Measurements from ENCODE around the gene PRKCZ.

Gene PRKCZ

GRCh38 chr1:2232255-2232915 is 182.2 kb downstream of the PRKCZ start:
- Histone ChIP-seq H3K27ac (peak overlapping the region; percentile 96), H3K36me3 (no peaks in the 10 kb centered on the region), H3K4me3 (ENCODE audit: low read depth in 1 of 2, low read length in 1 of 2) (peak overlapping the region; percentile 85 to 97), H3K4me1 (ENCODE audit: control insufficient read depth in 1 of 2, insufficient read depth in 1 of 2, low read depth in 1 of 2, low read length in 1 of 2) (peaks cover 84 to 85% of the 10 kb centered on the region in 2 experiments), H3K9me3 (no peaks in the 10 kb centered on the region), H3K27me3 (no peaks in the 10 kb centered on the region)
- TF ChIP-seq CTCF (IDR thresholded peaks at IDR 0.05), result no peak

GRCh38 chr1:2232916-2233438 is 182.8 kb downstream of the PRKCZ start:
- Histone ChIP-seq H3K4me1 (ENCODE audit: control insufficient read depth in 1 of 2, insufficient read depth in 1 of 2, low read depth in 1 of 2, low read length in 1 of 2) (peaks cover 86 to 91% of the 10 kb centered on the region in 2 experiments), H3K9me3 (no peaks in the 10 kb centered on the region), H3K36me3 (no peaks in the 10 kb centered on the region), H3K4me3 (ENCODE audit: low read depth in 1 of 2, low read length in 1 of 2) (peak overlapping the region; percentile 85 to 97), H3K27ac (peak overlapping the region; percentile 96), H3K27me3 (no peaks in the 10 kb centered on the region)
- TF ChIP-seq CTCF (IDR thresholded peaks at IDR 0.05), result no peak

- TF ChIP-seq CTCF (IDR thresholded peaks at IDR 0.05), result no peak
- Histone ChIP-seq H3K27ac (peak overlapping the region; percentile 96), H3K27me3 (no peaks in the 10 kb centered on the region), H3K4me1 (ENCODE audit: control insufficient read depth in 1 of 2, insufficient read depth in 1 of 2, low read depth in 1 of 2, low read length in 1 of 2) (peaks cover 88 to 96% of the 10 kb centered on the region in 2 experiments), H3K36me3 (no peaks in the 10 kb centered on the region), H3K4me3 (ENCODE audit: low read depth in 1 of 2, low read length in 1 of 2) (peak overlapping the region; percentile 55 to 85), H3K9me3 (no peaks in the 10 kb centered on the region)
Observed at GRCh38 chr1:2233468-2233867, 183.3 kb downstream of the PRKCZ start.

GRCh38 chr1:2233997-2234761 is 184.0 kb downstream of the PRKCZ start:
- H3K4me3 ChIP-seq (ENCODE audit: low read depth in 1 of 2, low read length in 1 of 2), result peak overlapping the region; percentile 55 to 85
- H3K27ac ChIP-seq, result peak overlapping the region; percentile 96
- no peaks in the 10 kb centered on the region for H3K27me3 ChIP-seq
- no peaks in the 10 kb centered on the region for H3K36me3 ChIP-seq
- H3K4me1 ChIP-seq (ENCODE audit: control insufficient read depth in 1 of 2, insufficient read depth in 1 of 2, low read depth in 1 of 2, low read length in 1 of 2), result peaks cover 92 to 99% of the 10 kb centered on the region in 2 experiments
- H3K9me3 ChIP-seq, result no peaks in the 10 kb centered on the region
- no peak for TF ChIP-seq CTCF (IDR thresholded peaks at IDR 0.05)

- Histone ChIP-seq H3K9me3 (no peaks in the 10 kb centered on the region), H3K27ac (peak overlapping the region; percentile 96), H3K4me3 (ENCODE audit: low read depth in 1 of 2, low read length in 1 of 2) (peak overlapping the region; percentile 55 to 85), H3K27me3 (no peaks in the 10 kb centered on the region), H3K4me1 (ENCODE audit: control insufficient read depth in 1 of 2, insufficient read depth in 1 of 2, low read depth in 1 of 2, low read length in 1 of 2) (peaks cover 90 to 99% of the 10 kb centered on the region in 2 experiments), H3K36me3 (no peaks in the 10 kb centered on the region)
- TF ChIP-seq CTCF (IDR thresholded peaks at IDR 0.05), result no peak
Observed at GRCh38 chr1:2234762-2235113, 184.5 kb downstream of the PRKCZ start.
